HepG2 (cell line): Measurements from ENCODE around the gene SLC12A5. TPM values are rescaled to one million over a fixed set of nuclear protein-coding genes. Genes with fewer than 3 reads are reported as not detected.
A peak's percentile ranks its signal among the peaks of the same experiment; 100 is the strongest.

Experiments
- AGO2 ChIP-seq: fragments of 200-400 bp; formaldehyde crosslinking; optimal IDR thresholded peaks from 2 replicates; pipeline ENCODE3; 2017; ENCODE audit warnings: mild to moderate bottlenecking, low read depth, low read length, moderate library complexity
- ARHGAP35 ChIP-seq: sonication (generic); formaldehyde crosslinking; IDR thresholded peaks from 2 replicates; pipeline ENCODE4 v1.9.0; 2022; ENCODE audit warnings: mild to moderate bottlenecking, inconsistent platforms, moderate library complexity, missing genetic modification reagents, borderline replicate concordance
- ASH2L ChIP-seq: fragments of 300-600, 200-600 bp; sonication (generic); IDR thresholded peaks from 2 replicates; pipeline ENCODE4 v1.7.0; 2017; ENCODE audit warnings: low read depth, mild to moderate bottlenecking, moderate library complexity, mixed read lengths, low read length; ENCODE audit not compliant: insufficient read length
- CERS6 ChIP-seq: sonication (generic); formaldehyde crosslinking; IDR thresholded peaks from 2 replicates; pipeline ENCODE4 v1.5.0; 2020; ENCODE audit warnings: missing genetic modification reagents
- KLF15 ChIP-seq: sonication (generic); formaldehyde crosslinking; IDR thresholded peaks from 2 replicates; pipeline ENCODE4 v1.8.1; 2023; ENCODE audit warnings: borderline replicate concordance, mild to moderate bottlenecking, inconsistent platforms, missing genetic modification reagents, mixed read lengths
- NFATC3 ChIP-seq: sonication (generic); formaldehyde crosslinking; IDR thresholded peaks from 2 replicates; pipeline ENCODE4 v1.5.1; 2020; ENCODE audit warnings: mild to moderate bottlenecking, missing genetic modification reagents
- NR2F6 ChIP-seq, 2 experiments: IDR thresholded peaks; 2 replicates each; pipeline ENCODE4 v1.6.1; 2016; ENCODE audit warnings: antibody characterized with exemption in 1 of 2, mild to moderate bottlenecking in 1 of 2
- PHF21A ChIP-seq: sonication (generic); formaldehyde crosslinking; IDR thresholded peaks from 2 replicates; pipeline ENCODE4 v1.5.0; 2020; ENCODE audit warnings: mild to moderate bottlenecking, missing genetic modification reagents
- SALL2 ChIP-seq: sonication (generic); formaldehyde crosslinking; IDR thresholded peaks from 2 replicates; pipeline ENCODE4 v1.8.1; 2023; ENCODE audit warnings: mild to moderate bottlenecking, missing genetic modification reagents, inconsistent platforms
- SMAD3 ChIP-seq: sonication (generic); formaldehyde crosslinking; IDR thresholded peaks from 2 replicates; pipeline ENCODE4 v1.4.0; 2020; ENCODE audit warnings: missing genetic modification reagents
- ZBTB25 ChIP-seq: IDR thresholded peaks from 2 replicates; pipeline ENCODE4 v1.6.1; 2018; ENCODE audit warnings: missing genetic modification reagents
- ZMYM2 ChIP-seq: sonication (generic); formaldehyde crosslinking; IDR thresholded peaks from 2 replicates; pipeline ENCODE4 v1.8.0; 2022; ENCODE audit warnings: mild to moderate bottlenecking, missing genetic modification reagents
- ZNF333 ChIP-seq: sonication (generic); formaldehyde crosslinking; IDR thresholded peaks from 2 replicates; pipeline ENCODE4 v1.4.0; 2020; ENCODE audit warnings: mild to moderate bottlenecking, missing genetic modification reagents, borderline replicate concordance
- ZNF335 ChIP-seq: sonication (generic); formaldehyde crosslinking; IDR thresholded peaks from 2 replicates; pipeline ENCODE4 v1.4.0; 2020; ENCODE audit warnings: missing genetic modification reagents
- ZNF644 ChIP-seq: IDR thresholded peaks from 2 replicates; pipeline ENCODE4 v1.6.1; 2016; ENCODE audit warnings: low read depth
- ZNF816 ChIP-seq: sonication (generic); formaldehyde crosslinking; IDR thresholded peaks from 2 replicates; pipeline ENCODE4 v1.8.0; 2022; ENCODE audit warnings: missing genetic modification reagents, mild to moderate bottlenecking, borderline replicate concordance
- polyA plus RNA-seq, 8 experiments: library from polyadenylated mRNA; depleted of rRNA in 3 of 8; stranded (reverse) in 7 of 8; unstranded in 1 of 8; fragments of >200 nt; fragmentation: Illumina TruSeq in 4 of 8; extraction: Trizol in 4 of 8; gene quantifications; 2 replicates each; pipeline versions ENCODE4 v1.2.1 to v1.2.3, GENCODE V29; 2011 to 2016; ENCODE audit warnings: low read depth in 4 of 8, missing spikeins in 1 of 8, mixed read lengths in 1 of 8; ENCODE audit not compliant: insufficient read depth in 1 of 8
- total RNA-seq, 5 experiments: library from RNA; depleted of rRNA; stranded (reverse); fragments of >200 nt; fragmentation: Illumina TruSeq; extraction: Trizol; gene quantifications; 2 replicates each; pipeline ENCODE4 v1.2.3, GENCODE V29; 2016; ENCODE audit warnings: low read depth in 1 of 5
- TF ChIP-seq, protein P1 (sequence below): IDR thresholded peaks from 2 replicates; pipeline ENCODE4 v1.6.1; 2012; ENCODE audit warnings: low read length, improper control_type of control experiment
- TF ChIP-seq, protein P2 (sequence below): sonication (generic); formaldehyde crosslinking; IDR thresholded peaks from 2 replicates; pipeline ENCODE4 v1.9.0; 2021; ENCODE audit warnings: missing genetic modification reagents, mild to moderate bottlenecking, borderline replicate concordance
- TF ChIP-seq, protein P3 (sequence below): sonication (generic); formaldehyde crosslinking; IDR thresholded peaks from 2 replicates; pipeline ENCODE4 v1.8.1; 2023; ENCODE audit warnings: mild to moderate bottlenecking, missing genetic modification reagents

Gene SLC12A5
- total and polyA plus RNA-seq, 2 of the 13 experiments (the other 11 are each of a cell fraction or from before 2014, with no cell fraction given), result 4.3 to 5.4 TPM

DNA sequence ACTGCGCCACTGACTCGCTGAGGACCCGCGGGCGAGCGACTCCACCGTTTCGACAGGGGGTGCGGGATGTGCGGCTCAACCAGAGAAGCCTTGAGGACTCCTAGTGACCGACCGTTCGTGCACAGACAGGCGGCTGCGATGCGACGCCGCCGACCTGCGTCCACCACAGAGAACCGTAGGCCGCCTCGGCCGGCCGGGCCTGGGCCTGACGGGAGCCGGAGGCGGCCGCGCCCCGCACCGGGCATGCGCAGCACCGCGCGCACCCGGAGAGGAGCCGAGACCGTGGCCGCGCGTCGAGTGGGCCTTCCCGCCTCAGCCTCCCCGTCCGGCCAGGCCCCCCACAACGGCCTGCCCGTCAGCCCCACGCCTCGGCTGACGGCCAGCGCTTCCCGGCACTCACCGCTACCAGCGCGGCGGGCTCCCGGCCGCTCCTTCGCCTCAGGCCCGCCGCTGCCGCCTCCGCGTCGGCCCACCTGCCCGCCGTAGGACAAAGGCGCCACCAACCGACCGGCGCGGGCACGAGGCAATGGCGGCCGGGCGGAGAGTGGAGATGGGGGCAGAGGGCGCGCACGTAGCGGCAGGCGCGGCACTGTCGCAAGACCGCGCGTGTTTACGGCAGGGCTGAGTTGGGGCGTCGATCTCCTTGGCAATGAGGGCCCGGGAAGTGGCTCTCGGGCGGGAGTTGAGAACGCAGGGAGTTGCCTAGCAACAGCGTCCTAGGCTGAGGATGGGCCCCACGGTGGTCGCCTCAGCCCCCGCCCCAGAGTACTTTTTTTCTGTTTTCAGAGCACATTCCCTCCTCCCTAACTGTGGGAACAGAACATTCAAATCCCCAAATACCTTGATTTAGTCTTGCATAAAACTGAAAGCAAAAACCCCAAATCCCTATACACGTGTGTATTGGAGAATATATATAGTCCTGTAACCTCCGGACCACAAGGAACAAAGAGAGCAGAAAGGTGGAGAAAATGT lies 60.7 kb downstream of the SLC12A5 start, which contains the start of gene NCOA5 (continued):
- TF ChIP-seq ZNF816 (CRISPR knock-in tag) (peak; percentile 96; the same call in 1 of the 2 replicates), NFATC3 (CRISPR knock-in tag) (no peak), ZNF333 (CRISPR knock-in tag) (peak; percentile 34; the same call in 1 of the 2 replicates), ZNF335 (CRISPR knock-in tag) (peak; percentile 95), ASH2L (peak; percentile 98), KLF15 (CRISPR knock-in tag) (peak; percentile 87; the same call in 1 of the 2 replicates), AGO2 (peak; percentile 93), ZBTB25 (peak; percentile 96; the same call in 1 of the 2 replicates), PHF21A (CRISPR knock-in tag) (peak; percentile 92), NR2F6 (IDR thresholded peaks at IDR 0.05) (0 out of 2 replicates have a peak, but pooled peaks have one; percentile 13), NR2F6 (CRISPR knock-in tag; IDR thresholded peaks at IDR 0.05) (peak; percentile 90), ZNF644 (CRISPR knock-in tag) (no peak; the same call in 1 of the 2 replicates), SMAD3 (peak; percentile 23; the same call in 1 of the 2 replicates), ARHGAP35 (CRISPR knock-in tag) (peak; percentile 85), ZMYM2 (CRISPR knock-in tag) (peak; percentile 75; the same call in 1 of the 2 replicates), SALL2 (peak; percentile 98), CERS6 (CRISPR knock-in tag) (0 out of 2 replicates have a peak, but pooled peaks have one; percentile 11)
- TF ChIP-seq, protein P1, sequence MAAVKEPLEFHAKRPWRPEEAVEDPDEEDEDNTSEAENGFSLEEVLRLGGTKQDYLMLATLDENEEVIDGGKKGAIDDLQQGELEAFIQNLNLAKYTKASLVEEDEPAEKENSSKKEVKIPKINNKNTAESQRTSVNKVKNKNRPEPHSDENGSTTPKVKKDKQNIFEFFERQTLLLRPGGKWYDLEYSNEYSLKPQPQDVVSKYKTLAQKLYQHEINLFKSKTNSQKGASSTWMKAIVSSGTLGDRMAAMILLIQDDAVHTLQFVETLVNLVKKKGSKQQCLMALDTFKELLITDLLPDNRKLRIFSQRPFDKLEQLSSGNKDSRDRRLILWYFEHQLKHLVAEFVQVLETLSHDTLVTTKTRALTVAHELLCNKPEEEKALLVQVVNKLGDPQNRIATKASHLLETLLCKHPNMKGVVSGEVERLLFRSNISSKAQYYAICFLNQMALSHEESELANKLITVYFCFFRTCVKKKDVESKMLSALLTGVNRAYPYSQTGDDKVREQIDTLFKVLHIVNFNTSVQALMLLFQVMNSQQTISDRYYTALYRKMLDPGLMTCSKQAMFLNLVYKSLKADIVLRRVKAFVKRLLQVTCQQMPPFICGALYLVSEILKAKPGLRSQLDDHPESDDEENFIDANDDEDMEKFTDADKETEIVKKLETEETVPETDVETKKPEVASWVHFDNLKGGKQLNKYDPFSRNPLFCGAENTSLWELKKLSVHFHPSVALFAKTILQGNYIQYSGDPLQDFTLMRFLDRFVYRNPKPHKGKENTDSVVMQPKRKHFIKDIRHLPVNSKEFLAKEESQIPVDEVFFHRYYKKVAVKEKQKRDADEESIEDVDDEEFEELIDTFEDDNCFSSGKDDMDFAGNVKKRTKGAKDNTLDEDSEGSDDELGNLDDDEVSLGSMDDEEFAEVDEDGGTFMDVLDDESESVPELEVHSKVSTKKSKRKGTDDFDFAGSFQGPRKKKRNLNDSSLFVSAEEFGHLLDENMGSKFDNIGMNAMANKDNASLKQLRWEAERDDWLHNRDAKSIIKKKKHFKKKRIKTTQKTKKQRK, result no peak
- TF ChIP-seq, protein P2, sequence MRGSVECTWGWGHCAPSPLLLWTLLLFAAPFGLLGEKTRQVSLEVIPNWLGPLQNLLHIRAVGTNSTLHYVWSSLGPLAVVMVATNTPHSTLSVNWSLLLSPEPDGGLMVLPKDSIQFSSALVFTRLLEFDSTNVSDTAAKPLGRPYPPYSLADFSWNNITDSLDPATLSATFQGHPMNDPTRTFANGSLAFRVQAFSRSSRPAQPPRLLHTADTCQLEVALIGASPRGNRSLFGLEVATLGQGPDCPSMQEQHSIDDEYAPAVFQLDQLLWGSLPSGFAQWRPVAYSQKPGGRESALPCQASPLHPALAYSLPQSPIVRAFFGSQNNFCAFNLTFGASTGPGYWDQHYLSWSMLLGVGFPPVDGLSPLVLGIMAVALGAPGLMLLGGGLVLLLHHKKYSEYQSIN (CRISPR knock-in tag), result peak; percentile 2; the same call in 1 of the 2 replicates
- TF ChIP-seq, protein P3, sequence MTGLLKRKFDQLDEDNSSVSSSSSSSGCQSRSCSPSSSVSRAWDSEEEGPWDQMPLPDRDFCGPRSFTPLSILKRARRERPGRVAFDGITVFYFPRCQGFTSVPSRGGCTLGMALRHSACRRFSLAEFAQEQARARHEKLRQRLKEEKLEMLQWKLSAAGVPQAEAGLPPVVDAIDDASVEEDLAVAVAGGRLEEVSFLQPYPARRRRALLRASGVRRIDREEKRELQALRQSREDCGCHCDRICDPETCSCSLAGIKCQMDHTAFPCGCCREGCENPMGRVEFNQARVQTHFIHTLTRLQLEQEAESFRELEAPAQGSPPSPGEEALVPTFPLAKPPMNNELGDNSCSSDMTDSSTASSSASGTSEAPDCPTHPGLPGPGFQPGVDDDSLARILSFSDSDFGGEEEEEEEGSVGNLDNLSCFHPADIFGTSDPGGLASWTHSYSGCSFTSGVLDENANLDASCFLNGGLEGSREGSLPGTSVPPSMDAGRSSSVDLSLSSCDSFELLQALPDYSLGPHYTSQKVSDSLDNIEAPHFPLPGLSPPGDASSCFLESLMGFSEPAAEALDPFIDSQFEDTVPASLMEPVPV (CRISPR knock-in tag), result peak; percentile 90
